Natural killer cell (primary cell): ENCODE data around the gene SSBP4. TPM values are rescaled to one million over a fixed set of nuclear protein-coding genes. Genes with fewer than 3 reads are reported as not detected.

Experiments used
- ATAC-seq, 3 donors: fragments of 150-1000 bp in 2 of 3; fragments of 200-7000 bp in 1 of 3; cut with Tn5 transposase; 1 replicate in 1 of 3; 2 replicates in 2 of 3; pipeline ENCODE4 v1.10.0; 2021; ENCODE audit warnings: mild to moderate bottlenecking in 2 of 3, moderate library complexity in 2 of 3
- DNase-seq, 2 donors: peaks; one replicate each; pipeline versions ENCODE4 v3.0.0 to v3.0.0-alpha.2; 2013 to 2021; ENCODE audit warnings: mixed read lengths in 1 of 2
- H3K27ac ChIP-seq: one replicate; pipeline ENCODE4 v1.5.1; 2013; ENCODE audit warnings: mild to moderate bottlenecking, low read length
- H3K27me3 ChIP-seq: one replicate; pipeline ENCODE4 v1.6.1; 2013; ENCODE audit warnings: low read length; ENCODE audit not compliant: control insufficient read depth, insufficient read depth
- H3K36me3 ChIP-seq: one replicate; pipeline ENCODE4 v1.6.1; 2013; ENCODE audit warnings: low read length; ENCODE audit not compliant: control insufficient read depth, insufficient read depth
- H3K4me1 ChIP-seq: one replicate; pipeline ENCODE4 v1.6.1; 2013; ENCODE audit warnings: low read length; ENCODE audit not compliant: control insufficient read depth, insufficient read depth
- H3K4me3 ChIP-seq: one replicate; pipeline ENCODE4 v1.5.1; 2013; ENCODE audit warnings: low read length
- H3K9me3 ChIP-seq: one replicate; pipeline ENCODE4 v1.6.1; 2013; ENCODE audit warnings: low read length; ENCODE audit not compliant: control insufficient read depth, insufficient read depth
- H3K27ac Mint-ChIP-seq, 2 donors: one replicate each; pipeline ENCODE4 v1.8.0; 2022; ENCODE audit warnings: mild to moderate bottlenecking in 2 of 2, mixed read lengths in 2 of 2, moderate library complexity in 1 of 2
- H3K27me3 Mint-ChIP-seq, 2 donors: one replicate each; pipeline ENCODE4 v1.8.0; 2022; ENCODE audit warnings: low read depth in 2 of 2, mixed read lengths in 2 of 2
- H3K36me3 Mint-ChIP-seq: one replicate; pipeline ENCODE4 v1.8.0; 2022; ENCODE audit warnings: mixed read lengths
- H3K4me1 Mint-ChIP-seq, 2 donors: one replicate each; pipeline ENCODE4 v1.8.0; 2022; ENCODE audit warnings: mixed read lengths in 2 of 2
- H3K4me3 Mint-ChIP-seq: one replicate; pipeline ENCODE4 v1.8.0; 2022; ENCODE audit warnings: mild to moderate bottlenecking, moderate library complexity, mixed read lengths
- H3K9me3 Mint-ChIP-seq, 2 donors: one replicate each; pipeline ENCODE4 v1.8.0; 2022; ENCODE audit warnings: mixed read lengths in 2 of 2
- CTCF ChIP-seq: fragments of 200-600 bp; IDR thresholded peaks from one replicate; pipeline ENCODE4 v1.8.0; 2022; ENCODE audit warnings: antibody characterized with exemption
- WGBS: methylation state at CpG from one replicate; pipeline ENCODE4 v1.1.7; 2013; ENCODE audit warnings: missing lambda C conversion rate; ENCODE audit not compliant: insufficient coverage; 5-methylcytosine and 5-hydroxymethylcytosine counted together
- intact Hi-C: fragments of 100-400 bp; cut with micrococcal nuclease; formaldehyde crosslinking; loops from one replicate; pipeline ENCODE4 v1.14.2; 2022
- total RNA-seq, 4 donors: library from RNA; stranded (reverse); fragments of 120-200 nt in 1 of 4; gene quantifications; one replicate each; pipeline versions ENCODE4 v1.2.3 to v1.2.4, GENCODE V29; 2013 to 2022

The SSBP4 gene
- total RNA-seq, 3 donors from 2014 or later (not counting 1 experiment from before 2014, with no cell fraction given), result 137 to 169 (median 158) TPM

- Mint-ChIP-seq H3K36me3 (no peaks in the 10 kb centered on the region), H3K4me1 (peaks cover 0 to 25% of the 10 kb centered on the region in 2 donors), H3K27ac (no peak overlapping the region), H3K9me3 (no peaks in the 10 kb centered on the region), H3K4me3 (peak overlapping the region; percentile 35), H3K27me3 (no peaks in the 10 kb centered on the region)
- H3K9me3 ChIP-seq, result no peaks in the 10 kb centered on the region
- TF ChIP-seq CTCF, result no peak
- H3K4me1 ChIP-seq, result peaks cover 65% of the 10 kb centered on the region
- intact Hi-C loops, result no loop called here
- no peaks in the 10 kb centered on the region for H3K27me3 ChIP-seq
- H3K36me3 ChIP-seq, result peaks cover 6% of the 10 kb centered on the region
- no peak overlapping the region for H3K27ac ChIP-seq
- peak overlapping the region; percentile 40 for H3K4me3 ChIP-seq
- peak in 1 of 2 donors; percentile 11 for DNase-seq
- no peak for ATAC-seq
- WGBS, result 86% methylated on average over 12 of the region's 13 CpGs
Observed at GRCh38 chr19:18432275-18433014, 13.2 kb downstream of the SSBP4 start.

- no peak overlapping the region for H3K27ac Mint-ChIP-seq
- H3K4me3 Mint-ChIP-seq, result peak overlapping the region; percentile 35
Observed at GRCh38 chr19:18433015-18433691, 14.0 kb downstream of the SSBP4 start.

GRCh38 chr19:18433735-18434398 lies 14.7 kb downstream of the SSBP4 start:
- ATAC-seq (no peak), DNase-seq (peak in 1 of 2 donors; percentile 44)
- Histone ChIP-seq H3K27ac (no peak overlapping the region), H3K36me3 (peaks cover 6% of the 10 kb centered on the region), H3K9me3 (no peaks in the 10 kb centered on the region), H3K4me1 (peaks cover 64% of the 10 kb centered on the region), H3K27me3 (no peaks in the 10 kb centered on the region), H3K4me3 (no peak overlapping the region)
- WGBS, result 26% methylated on average over 54 of the region's 60 CpGs
- intact Hi-C loops, result no loop called here
- no peak for TF ChIP-seq CTCF
- Mint-ChIP-seq H3K4me1 (peaks cover 0 to 34% of the 10 kb centered on the region in 2 donors), H3K9me3 (no peaks in the 10 kb centered on the region), H3K4me3 (peak overlapping the region; percentile 68), H3K27me3 (no peaks in the 10 kb centered on the region), H3K36me3 (no peaks in the 10 kb centered on the region), H3K27ac (peak overlapping the region in 1 of 2 donors; percentile 76)

More at GRCh38 chr19:18433015-18433691, 14.0 kb downstream of the SSBP4 start:
- Mint-ChIP-seq H3K9me3 (no peaks in the 10 kb centered on the region), H3K27me3 (no peaks in the 10 kb centered on the region), H3K36me3 (no peaks in the 10 kb centered on the region), H3K4me1 (peaks cover 0 to 29% of the 10 kb centered on the region in 2 donors)
- peak overlapping the region; percentile 40 for H3K4me3 ChIP-seq
- H3K27ac ChIP-seq, result no peak overlapping the region
- peaks cover 67% of the 10 kb centered on the region for H3K4me1 ChIP-seq
- intact Hi-C loops, result no loop called here
- peaks cover 6% of the 10 kb centered on the region for H3K36me3 ChIP-seq
- H3K9me3 ChIP-seq, result no peaks in the 10 kb centered on the region
- H3K27me3 ChIP-seq, result no peaks in the 10 kb centered on the region
- TF ChIP-seq CTCF, result no peak
- DNase-seq (peak in 1 of 2 donors; percentile 72), ATAC-seq (no peak)
- 16% methylated on average over 59 of the region's 59 CpGs for WGBS
